ENCODE results near the gene YJU2.
A peak's percentile ranks its signal among the peaks of the same experiment; 100 is the strongest.

Gene YJU2

DNA sequence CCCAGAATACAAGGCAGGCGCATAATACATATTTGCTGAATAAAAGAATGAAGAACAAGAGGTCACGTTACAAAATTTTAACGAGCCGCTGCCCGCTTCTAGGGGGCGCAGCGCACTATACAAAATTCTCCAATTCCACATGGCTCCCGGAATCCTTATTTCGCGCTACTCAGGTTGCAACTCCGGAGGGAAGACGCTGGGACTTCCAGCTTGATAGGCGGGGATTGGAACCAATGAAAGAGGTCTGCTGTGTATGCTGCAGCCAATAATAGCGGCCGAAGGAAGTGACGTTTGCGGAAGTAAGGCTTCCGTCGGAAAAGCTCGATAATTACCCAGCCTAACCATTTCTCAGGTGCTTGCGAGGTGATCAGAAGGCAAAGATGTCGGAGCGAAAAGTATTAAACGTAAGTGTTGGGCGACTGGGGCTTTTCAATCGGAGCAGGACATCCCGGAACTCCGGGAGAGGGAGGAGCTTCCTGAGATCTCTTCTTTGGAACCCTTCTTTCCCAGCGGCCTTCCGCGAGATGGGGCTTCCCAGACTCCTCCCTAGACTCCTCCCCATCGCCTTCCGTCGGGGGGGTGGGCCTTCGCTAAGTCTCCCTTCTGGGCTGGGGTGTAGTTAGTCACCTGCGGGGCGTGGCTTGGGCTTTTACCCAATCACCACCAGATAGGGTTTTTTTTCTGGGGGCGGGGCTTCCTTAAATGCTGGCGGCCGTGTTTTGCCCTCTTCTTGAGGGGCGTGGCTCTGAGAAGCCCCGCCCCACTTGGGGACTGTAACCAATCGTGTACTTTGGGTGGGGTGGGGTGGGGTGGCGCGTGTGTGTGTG, at the start of gene YJU2:
YJU2 (plus strand) TSS at position 314 of the 827 bp plus-strand sequence; CDS start at position 381, 67 bp downstream.
- no peaks in the 10 kb centered on the region for H3K9me3 ChIP-seq (ENCODE audit: control insufficient read depth, insufficient read depth, low read length)
- peaks cover 14% of the 10 kb centered on the region for H3K36me3 ChIP-seq (ENCODE audit: control insufficient read depth, insufficient read depth, low read length)
- H3K27ac ChIP-seq (ENCODE audit: low read length), result no peak within 1 kb of the TSS
- H3K4me3 ChIP-seq (ENCODE audit: low read length), result peak within 1 kb of the TSS; percentile 91; the same call in 1 of the 2 replicates
- no peaks in the 10 kb centered on the region for H3K27me3 ChIP-seq (ENCODE audit: control insufficient read depth, insufficient read depth, low read length)
- H3K4me1 ChIP-seq (ENCODE audit: control insufficient read depth, insufficient read depth, low read length), result 0 out of 2 replicates have a peak, but pooled peaks cover 2% of the 10 kb centered on the region
- no CpG with 5 or more reads among the region's 45 CpGs for WGBS (ENCODE audit: insufficient coverage, insufficient read length)
- peak; percentile 94 for DNase-seq (ENCODE audit: low read depth, low spot score)

DNA sequence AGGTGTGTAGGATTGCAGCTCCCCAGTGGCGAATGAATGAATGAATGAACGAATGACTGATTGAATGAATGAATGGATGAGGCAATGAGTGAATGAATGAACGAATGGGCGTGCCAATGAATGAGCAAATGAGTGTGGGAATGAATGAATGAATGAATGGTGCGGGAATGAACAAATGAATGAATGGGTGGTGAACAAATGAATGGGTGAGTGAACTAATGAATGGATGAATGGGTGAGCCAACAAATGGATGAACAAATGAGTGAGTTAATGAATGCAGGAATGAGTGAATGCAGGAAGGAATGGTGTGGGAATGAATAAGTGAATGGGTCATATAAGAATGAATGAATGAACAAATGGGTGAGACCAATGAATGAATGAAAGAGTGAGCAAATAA, 49.7 kb upstream of the YJU2 start:
- Histone ChIP-seq H3K27ac (ENCODE audit: low read length) (no peak overlapping the region), H3K9me3 (ENCODE audit: control insufficient read depth, insufficient read depth, low read length) (no peaks in the 10 kb centered on the region), H3K4me3 (ENCODE audit: low read length) (no peak overlapping the region), H3K4me1 (ENCODE audit: control insufficient read depth, insufficient read depth, low read length) (no peaks in the 10 kb centered on the region), H3K27me3 (ENCODE audit: control insufficient read depth, insufficient read depth, low read length) (0 out of 2 replicates have a peak, but pooled peaks cover 1% of the 10 kb centered on the region), H3K36me3 (ENCODE audit: control insufficient read depth, insufficient read depth, low read length) (no peaks in the 10 kb centered on the region)
- WGBS (ENCODE audit: insufficient coverage, insufficient read length), result no CpG with 5 or more reads among the region's 5 CpGs
- no peak for DNase-seq (ENCODE audit: low read depth, low spot score)

DNA sequence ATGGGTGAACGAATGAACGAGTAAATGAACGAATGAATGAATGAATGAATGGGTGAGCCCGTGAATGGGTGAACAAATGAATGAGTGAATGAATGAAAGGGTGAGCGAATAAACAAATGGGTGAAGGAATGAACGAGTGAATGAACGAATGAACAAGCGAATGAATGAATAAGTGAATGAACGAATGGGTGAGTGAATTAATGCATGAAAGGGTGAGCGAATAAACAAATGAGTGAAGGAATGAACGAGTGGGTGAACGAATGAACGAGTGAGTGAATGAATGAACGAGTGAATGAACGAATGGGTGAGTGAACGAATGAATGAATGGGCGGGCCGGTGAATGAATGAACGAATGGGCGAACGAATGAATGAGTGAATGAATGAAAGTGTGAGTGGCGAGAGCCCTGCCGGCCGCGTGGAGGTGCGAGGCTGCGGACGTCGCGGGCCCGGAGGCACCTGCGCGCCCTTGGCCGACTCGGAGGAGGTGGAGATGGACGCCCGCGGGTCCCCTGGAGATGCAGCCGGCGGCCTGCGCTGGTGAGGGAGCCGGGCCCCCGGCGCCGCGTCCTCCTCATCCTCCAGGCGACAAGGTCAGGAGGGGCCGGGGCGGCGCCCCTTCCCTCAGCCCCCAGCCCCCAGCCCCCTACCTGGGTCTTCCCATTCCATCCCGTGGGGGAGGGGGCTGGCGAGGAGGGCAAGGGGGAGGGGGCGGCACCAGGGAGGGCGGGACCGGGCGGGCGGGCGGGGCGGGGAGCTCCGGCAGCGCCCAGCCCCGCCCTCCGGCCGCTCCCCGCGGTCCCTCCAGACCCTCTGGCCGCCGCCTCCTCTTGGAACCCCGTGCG, 49.0 kb upstream of the YJU2 start:
- DNase-seq (ENCODE audit: low read depth, low spot score), result no peak
- WGBS (ENCODE audit: insufficient coverage, insufficient read length), result 100% methylated on average over 7 of the region's 70 CpGs
- 0 out of 2 replicates have a peak, but pooled peaks cover 1% of the 10 kb centered on the region for H3K27me3 ChIP-seq (ENCODE audit: control insufficient read depth, insufficient read depth, low read length)
- H3K27ac ChIP-seq (ENCODE audit: low read length), result no peak overlapping the region
- H3K4me1 ChIP-seq (ENCODE audit: control insufficient read depth, insufficient read depth, low read length), result no peaks in the 10 kb centered on the region
- H3K36me3 ChIP-seq (ENCODE audit: control insufficient read depth, insufficient read depth, low read length), result no peaks in the 10 kb centered on the region
- no peaks in the 10 kb centered on the region for H3K9me3 ChIP-seq (ENCODE audit: control insufficient read depth, insufficient read depth, low read length)
- H3K4me3 ChIP-seq (ENCODE audit: low read length), result peak overlapping the region; percentile 55; the same call in 1 of the 2 replicates

DNA sequence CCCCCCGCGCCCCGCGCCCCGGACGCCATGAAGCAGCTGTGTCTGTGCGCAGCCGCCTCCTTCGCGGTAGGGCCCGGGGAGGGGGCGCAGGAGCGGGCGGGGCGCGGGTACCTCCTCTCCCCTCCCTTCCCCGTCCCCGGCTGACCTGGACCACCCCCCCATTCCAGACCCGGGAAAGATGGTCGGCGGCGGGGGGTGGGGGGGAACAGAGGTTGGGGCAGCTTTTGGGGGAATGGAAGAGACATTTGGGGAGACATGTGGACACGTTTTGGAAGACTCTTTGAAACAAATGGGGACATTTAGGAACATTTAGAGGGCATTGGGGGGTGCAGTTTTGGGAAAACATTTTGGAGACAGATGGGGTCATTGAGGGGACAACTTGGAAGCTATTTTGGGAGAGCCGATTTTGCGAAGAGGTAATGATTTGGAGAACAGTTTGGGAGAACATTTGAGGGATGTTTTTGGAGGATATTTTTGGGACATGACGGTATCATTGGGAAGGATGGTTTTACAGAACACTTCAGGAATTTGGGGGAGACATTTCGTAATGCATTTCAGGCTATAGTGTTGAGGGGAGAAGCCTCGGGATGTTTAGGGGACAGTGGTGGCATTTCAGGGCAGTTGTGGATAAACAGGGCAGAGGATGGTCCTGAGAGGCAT, 48.3 kb upstream of the YJU2 start:
- peak overlapping the region; percentile 55; the same call in 1 of the 2 replicates for H3K4me3 ChIP-seq (ENCODE audit: low read length)
- WGBS (ENCODE audit: insufficient coverage, insufficient read length), result 100% methylated on average over 1 of the region's 28 CpGs

DNA sequence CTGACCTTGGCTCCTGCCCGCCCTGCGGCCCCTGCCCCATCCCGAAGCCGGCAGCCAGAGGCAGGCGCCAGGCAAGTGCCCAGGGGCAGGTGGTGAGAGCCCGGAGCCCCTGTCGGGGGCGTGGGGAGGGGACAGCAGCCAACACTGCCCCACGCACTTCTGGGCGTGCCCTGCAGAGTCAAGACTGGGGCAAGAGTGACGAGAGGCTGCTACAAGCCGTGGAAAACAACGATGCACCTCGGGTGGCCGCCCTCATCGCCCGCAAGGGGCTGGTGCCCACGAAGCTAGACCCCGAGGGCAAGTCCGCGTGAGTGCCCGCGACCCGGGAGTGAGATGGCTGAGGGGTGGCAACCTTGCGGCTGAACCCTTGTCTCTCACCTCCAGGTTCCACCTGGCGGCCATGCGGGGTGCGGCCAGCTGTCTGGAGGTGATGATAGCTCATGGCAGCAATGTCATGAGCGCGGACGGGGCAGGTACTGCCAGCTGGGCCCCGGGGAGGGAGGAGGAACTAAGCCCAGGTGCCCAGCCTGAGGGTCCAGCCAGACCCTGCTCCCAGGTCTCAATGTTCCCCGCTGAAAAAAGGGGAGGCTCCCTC, 47.1 kb upstream of the YJU2 start:
- Histone ChIP-seq H3K4me3 (ENCODE audit: low read length) (no peak overlapping the region), H3K27me3 (ENCODE audit: control insufficient read depth, insufficient read depth, low read length) (0 out of 2 replicates have a peak, but pooled peaks cover 1% of the 10 kb centered on the region), H3K36me3 (ENCODE audit: control insufficient read depth, insufficient read depth, low read length) (no peaks in the 10 kb centered on the region), H3K9me3 (ENCODE audit: control insufficient read depth, insufficient read depth, low read length) (no peaks in the 10 kb centered on the region), H3K4me1 (ENCODE audit: control insufficient read depth, insufficient read depth, low read length) (no peaks in the 10 kb centered on the region), H3K27ac (ENCODE audit: low read length) (no peak overlapping the region)
- whole genome bisulfite sequencing (ENCODE audit: insufficient coverage, insufficient read length), result no CpG with 5 or more reads among the region's 33 CpGs
- no peak for DNase-seq (ENCODE audit: low read depth, low spot score)

More for the DNA sequence above, 48.3 kb upstream of the YJU2 start:
- Histone ChIP-seq H3K4me1 (ENCODE audit: control insufficient read depth, insufficient read depth, low read length) (no peaks in the 10 kb centered on the region), H3K9me3 (ENCODE audit: control insufficient read depth, insufficient read depth, low read length) (no peaks in the 10 kb centered on the region), H3K27ac (ENCODE audit: low read length) (no peak overlapping the region), H3K36me3 (ENCODE audit: control insufficient read depth, insufficient read depth, low read length) (no peaks in the 10 kb centered on the region), H3K27me3 (ENCODE audit: control insufficient read depth, insufficient read depth, low read length) (0 out of 2 replicates have a peak, but pooled peaks cover 1% of the 10 kb centered on the region)
- DNase-seq (ENCODE audit: low read depth, low spot score), result no peak

DNA sequence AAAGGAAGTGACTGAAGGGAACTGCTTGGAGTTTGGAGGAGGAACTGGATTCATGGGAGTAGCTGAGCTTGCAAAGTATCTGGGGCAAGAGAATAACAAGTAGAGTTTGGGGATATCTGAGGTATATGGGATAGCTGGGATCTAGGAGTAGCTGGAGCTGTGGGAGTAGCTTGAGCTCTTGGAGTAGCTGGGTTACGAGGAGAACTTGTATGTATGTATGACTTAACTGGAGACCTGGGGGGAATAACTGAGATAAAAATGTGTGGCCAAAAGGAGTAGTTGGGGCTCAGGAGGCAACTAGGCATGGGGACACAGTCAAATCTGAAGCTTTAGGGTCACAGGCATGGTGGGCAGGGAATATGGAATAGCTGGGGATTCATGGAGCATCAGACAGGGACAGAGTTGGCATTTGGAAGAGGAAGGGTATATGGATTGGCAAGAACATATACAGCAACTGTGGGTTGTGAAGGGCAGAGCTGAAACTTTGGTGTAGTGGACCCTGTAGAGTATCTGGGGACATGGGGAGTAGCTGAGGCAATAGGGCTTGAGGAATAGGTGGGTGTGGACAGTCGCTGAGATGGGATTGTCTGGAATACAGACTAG, 45.8 kb upstream of the YJU2 start:
- Histone ChIP-seq H3K27ac (ENCODE audit: low read length) (no peak overlapping the region), H3K4me1 (ENCODE audit: control insufficient read depth, insufficient read depth, low read length) (no peaks in the 10 kb centered on the region), H3K27me3 (ENCODE audit: control insufficient read depth, insufficient read depth, low read length) (0 out of 2 replicates have a peak, but pooled peaks cover 1% of the 10 kb centered on the region), H3K4me3 (ENCODE audit: low read length) (no peak overlapping the region), H3K9me3 (ENCODE audit: control insufficient read depth, insufficient read depth, low read length) (no peaks in the 10 kb centered on the region), H3K36me3 (ENCODE audit: control insufficient read depth, insufficient read depth, low read length) (no peaks in the 10 kb centered on the region)
- DNase-seq (ENCODE audit: low read depth, low spot score), result no peak
- WGBS (ENCODE audit: insufficient coverage, insufficient read length), result no CpG with 5 or more reads among the region's 2 CpGs

DNA sequence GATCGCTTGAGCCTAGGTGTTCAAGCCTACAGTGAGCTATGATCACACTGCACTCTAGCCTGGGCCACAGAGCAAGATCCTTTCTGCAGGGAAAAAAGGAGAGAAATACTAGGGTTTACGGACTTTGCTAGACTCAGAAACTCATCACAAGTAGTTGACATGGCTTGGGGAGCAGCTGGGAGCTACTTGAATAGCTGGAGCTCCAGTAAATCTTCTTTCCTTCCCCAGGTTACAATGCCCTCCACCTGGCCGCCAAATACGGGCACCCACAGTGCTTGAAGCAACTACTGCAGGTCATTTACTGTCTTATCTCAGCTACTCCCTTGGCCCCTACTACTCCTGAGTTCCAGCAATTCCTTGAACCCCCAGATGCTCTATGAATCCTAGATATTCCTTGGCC, 45.1 kb upstream of the YJU2 start:
- Histone ChIP-seq H3K9me3 (ENCODE audit: control insufficient read depth, insufficient read depth, low read length) (no peaks in the 10 kb centered on the region), H3K27me3 (ENCODE audit: control insufficient read depth, insufficient read depth, low read length) (0 out of 2 replicates have a peak, but pooled peaks cover 1% of the 10 kb centered on the region), H3K4me3 (ENCODE audit: low read length) (no peak overlapping the region), H3K27ac (ENCODE audit: low read length) (no peak overlapping the region), H3K4me1 (ENCODE audit: control insufficient read depth, insufficient read depth, low read length) (no peaks in the 10 kb centered on the region), H3K36me3 (ENCODE audit: control insufficient read depth, insufficient read depth, low read length) (no peaks in the 10 kb centered on the region)
- WGBS (ENCODE audit: insufficient coverage, insufficient read length), result no CpG with 5 or more reads among the region's 4 CpGs
- no peak for DNase-seq (ENCODE audit: low read depth, low spot score)

DNA sequence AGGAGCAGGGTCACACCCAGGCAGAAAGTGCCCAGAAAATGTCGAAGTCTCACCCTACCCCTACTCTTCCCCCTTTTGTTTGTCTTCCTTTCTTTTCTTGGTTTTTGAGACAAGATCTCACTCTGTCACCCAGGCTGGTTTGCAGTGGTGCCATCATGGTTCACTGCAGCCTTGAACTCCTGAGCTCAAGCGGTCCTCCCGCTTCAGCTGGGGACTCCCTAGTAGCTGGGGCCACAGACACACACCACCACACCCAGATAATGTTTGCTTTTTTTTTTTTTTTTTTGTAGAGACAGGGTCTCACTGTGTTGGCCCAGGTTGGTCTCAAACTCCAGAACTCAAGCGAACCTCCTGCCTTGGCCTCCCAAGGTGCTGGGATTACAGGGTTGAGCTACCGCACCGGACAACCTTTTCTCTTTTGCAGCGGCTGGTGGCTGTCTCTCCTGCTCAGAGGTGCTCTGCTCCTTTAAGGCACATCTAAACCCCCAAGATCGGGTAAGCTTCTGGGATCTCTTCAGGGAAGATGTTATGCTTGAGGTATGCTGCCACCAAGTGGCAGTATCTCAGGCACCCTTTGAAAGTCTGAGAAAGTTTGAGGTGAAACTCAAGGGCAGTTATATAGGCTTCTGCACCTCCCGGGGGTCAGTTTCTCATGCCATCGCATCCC, 39.9 kb upstream of the YJU2 start:
- Histone ChIP-seq H3K36me3 (ENCODE audit: control insufficient read depth, insufficient read depth, low read length) (peaks cover 4% of the 10 kb centered on the region; the same call in 1 of the 2 replicates), H3K4me3 (ENCODE audit: low read length) (no peak overlapping the region), H3K9me3 (ENCODE audit: control insufficient read depth, insufficient read depth, low read length) (no peaks in the 10 kb centered on the region), H3K27me3 (ENCODE audit: control insufficient read depth, insufficient read depth, low read length) (no peaks in the 10 kb centered on the region), H3K27ac (ENCODE audit: low read length) (no peak overlapping the region), H3K4me1 (ENCODE audit: control insufficient read depth, insufficient read depth, low read length) (no peaks in the 10 kb centered on the region)
- WGBS (ENCODE audit: insufficient coverage, insufficient read length), result no CpG with 5 or more reads among the region's 10 CpGs
- DNase-seq (ENCODE audit: low read depth, low spot score), result no peak

DNA sequence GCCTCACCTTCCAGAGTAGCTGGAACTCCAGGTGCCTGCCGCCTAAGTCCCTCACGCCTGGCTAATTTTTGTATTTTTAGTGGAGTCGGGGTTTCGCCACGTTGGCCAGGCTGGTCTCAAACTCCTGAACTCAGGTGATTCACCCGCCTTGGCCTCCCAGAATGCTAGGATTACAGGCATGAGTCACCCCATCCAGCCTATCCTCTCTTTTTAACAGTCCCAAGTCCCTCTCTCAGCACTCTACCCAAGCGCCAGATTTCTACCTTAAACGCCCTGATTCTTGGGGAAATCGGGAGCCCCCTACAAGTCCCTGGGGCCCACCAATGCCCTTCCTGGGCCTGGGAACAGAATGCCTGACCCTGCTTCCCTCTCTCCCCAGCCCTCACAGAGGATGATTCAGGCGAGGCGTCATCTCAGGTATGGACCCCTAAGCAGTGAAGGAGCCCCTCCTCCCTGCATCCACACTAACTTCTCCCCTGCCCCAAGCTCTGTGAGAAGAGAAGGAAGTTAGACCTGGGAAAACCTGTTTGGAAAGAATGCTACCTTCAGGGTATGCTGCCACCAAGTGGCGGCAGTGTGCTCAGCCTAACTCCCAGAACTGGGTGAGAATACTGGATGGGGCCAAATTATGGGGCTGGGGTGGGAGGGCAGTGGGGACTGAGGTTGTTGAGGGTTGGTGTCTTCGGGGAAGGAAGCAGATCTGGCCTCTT, 38.3 kb upstream of the YJU2 start:
- no peaks in the 10 kb centered on the region for H3K27me3 ChIP-seq (ENCODE audit: control insufficient read depth, insufficient read depth, low read length)
- peaks cover 4% of the 10 kb centered on the region; the same call in 1 of the 2 replicates for H3K36me3 ChIP-seq (ENCODE audit: control insufficient read depth, insufficient read depth, low read length)
- H3K4me1 ChIP-seq (ENCODE audit: control insufficient read depth, insufficient read depth, low read length), result no peaks in the 10 kb centered on the region
- DNase-seq (ENCODE audit: low read depth, low spot score), result no peak
- WGBS (ENCODE audit: insufficient coverage, insufficient read length), result no CpG with 5 or more reads among the region's 13 CpGs
- H3K27ac ChIP-seq (ENCODE audit: low read length), result no peak overlapping the region
- no peak overlapping the region for H3K4me3 ChIP-seq (ENCODE audit: low read length)
- no peaks in the 10 kb centered on the region for H3K9me3 ChIP-seq (ENCODE audit: control insufficient read depth, insufficient read depth, low read length)
